ENCODE measurements around the gene CYB561D2. TPM values are rescaled to one million over a fixed set of nuclear protein-coding genes. Genes with fewer than 3 reads are reported as not detected.

CYB561D2 gene
- total RNA-seq, 3 donors from 2014 or later (not counting 1 experiment from before 2014, with no cell fraction given) = 39.6 to 54.0 (median 50.5) TPM

DNA sequence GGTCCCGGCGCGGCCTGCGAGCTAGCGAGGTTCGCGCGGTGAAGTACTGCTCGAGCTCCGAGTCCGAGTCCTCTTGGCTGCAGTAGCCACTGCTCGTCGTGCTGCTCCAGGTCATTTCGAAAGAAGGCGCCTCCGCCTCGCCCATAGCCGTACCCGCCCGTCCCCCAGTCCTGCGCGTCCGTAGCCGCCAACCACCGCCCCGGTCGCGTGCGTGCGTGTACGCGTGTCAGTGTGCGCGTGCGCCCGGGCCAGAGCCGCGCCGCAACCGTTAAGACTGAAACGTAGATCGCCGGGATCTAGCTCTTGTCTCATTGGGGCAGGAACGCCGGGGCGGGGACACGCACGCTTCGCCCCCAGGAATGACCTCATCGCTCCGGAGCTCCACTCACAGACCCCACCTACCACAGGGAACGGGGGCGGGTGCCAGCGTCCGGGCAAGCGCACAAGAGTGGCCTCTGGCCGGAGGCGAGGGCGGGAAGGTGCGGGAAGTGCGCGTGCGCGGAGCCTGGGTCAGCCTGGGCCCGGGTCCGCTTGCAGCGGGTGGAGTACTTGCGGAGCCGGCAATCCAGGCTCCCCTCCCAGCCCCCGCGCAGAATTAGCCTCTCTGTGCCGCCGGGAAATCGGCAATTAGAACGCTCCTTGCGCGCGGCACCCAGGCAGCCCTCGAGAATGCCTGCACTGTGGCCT is 13.3 kb upstream of the CYB561D2 start:
- Histone ChIP-seq H3K27me3 (ENCODE audit: control insufficient read depth, insufficient read depth, low read length) (no peaks in the 10 kb centered on the region), H3K27ac (ENCODE audit: low read length) (peak overlapping the region; percentile 93), H3K4me1 (ENCODE audit: control insufficient read depth, insufficient read depth, low read length) (peaks cover 76% of the 10 kb centered on the region), H3K36me3 (ENCODE audit: control insufficient read depth, insufficient read depth, low read length) (peaks cover 14% of the 10 kb centered on the region), H3K4me3 (ENCODE audit: low read length) (peak overlapping the region; percentile 80), H3K9me3 (ENCODE audit: control insufficient read depth, insufficient read depth, low read length) (no peaks in the 10 kb centered on the region)
- Mint-ChIP-seq H3K27me3 (ENCODE audit: low read depth in 2 of 2) (no peaks in the 10 kb centered on the region), H3K4me3 (peak overlapping the region; percentile 98), H3K4me1 (peaks cover 57 to 86% of the 10 kb centered on the region in 2 donors), H3K27ac (peak overlapping the region; percentile 93 to 96), H3K36me3 (peaks cover 13% of the 10 kb centered on the region), H3K9me3 (no peaks in the 10 kb centered on the region)
- DNase-seq (peak; percentile 85 to 97), ATAC-seq (peak; percentile 67 to 80 (median 70))
- under 1% methylated on average over 79 of the region's 79 CpGs for WGBS (ENCODE audit: insufficient coverage)
- intact Hi-C loops (cut with micrococcal nuclease) = loop anchor here (2.0 to 5.0 kb wide), 2 partner anchors 17 to 40 kb away; partner anchors contain the start of genes HYAL3 and NAA80
- TF ChIP-seq, protein P1, sequence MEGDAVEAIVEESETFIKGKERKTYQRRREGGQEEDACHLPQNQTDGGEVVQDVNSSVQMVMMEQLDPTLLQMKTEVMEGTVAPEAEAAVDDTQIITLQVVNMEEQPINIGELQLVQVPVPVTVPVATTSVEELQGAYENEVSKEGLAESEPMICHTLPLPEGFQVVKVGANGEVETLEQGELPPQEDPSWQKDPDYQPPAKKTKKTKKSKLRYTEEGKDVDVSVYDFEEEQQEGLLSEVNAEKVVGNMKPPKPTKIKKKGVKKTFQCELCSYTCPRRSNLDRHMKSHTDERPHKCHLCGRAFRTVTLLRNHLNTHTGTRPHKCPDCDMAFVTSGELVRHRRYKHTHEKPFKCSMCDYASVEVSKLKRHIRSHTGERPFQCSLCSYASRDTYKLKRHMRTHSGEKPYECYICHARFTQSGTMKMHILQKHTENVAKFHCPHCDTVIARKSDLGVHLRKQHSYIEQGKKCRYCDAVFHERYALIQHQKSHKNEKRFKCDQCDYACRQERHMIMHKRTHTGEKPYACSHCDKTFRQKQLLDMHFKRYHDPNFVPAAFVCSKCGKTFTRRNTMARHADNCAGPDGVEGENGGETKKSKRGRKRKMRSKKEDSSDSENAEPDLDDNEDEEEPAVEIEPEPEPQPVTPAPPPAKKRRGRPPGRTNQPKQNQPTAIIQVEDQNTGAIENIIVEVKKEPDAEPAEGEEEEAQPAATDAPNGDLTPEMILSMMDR (IDR thresholded peaks at IDR 0.05) = no peak

DNA sequence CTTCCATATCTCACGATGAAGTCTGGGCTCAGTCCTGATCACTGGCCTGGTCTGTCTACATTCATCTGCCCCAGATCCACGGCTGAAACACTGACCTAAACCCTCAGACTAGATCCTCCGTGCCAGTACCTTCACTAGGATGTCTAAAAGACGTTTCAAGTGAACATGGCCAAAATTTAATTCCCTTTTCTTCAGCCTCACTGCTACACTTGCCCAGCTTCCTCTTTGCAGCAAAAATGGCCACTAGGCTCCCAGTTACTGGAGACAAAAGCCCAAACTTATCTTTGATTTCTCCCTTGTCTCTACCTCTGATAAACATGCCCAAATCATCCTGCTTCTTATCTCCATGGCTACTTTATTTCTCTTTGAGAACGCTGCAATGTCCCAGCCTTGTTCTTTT is 11.7 kb upstream of the CYB561D2 start:
- Histone ChIP-seq H3K9me3 (ENCODE audit: control insufficient read depth, insufficient read depth, low read length) (no peaks in the 10 kb centered on the region), H3K36me3 (ENCODE audit: control insufficient read depth, insufficient read depth, low read length) (peaks cover 13% of the 10 kb centered on the region), H3K4me3 (ENCODE audit: low read length) (peak overlapping the region; percentile 80), H3K27ac (ENCODE audit: low read length) (peak overlapping the region; percentile 93), H3K4me1 (ENCODE audit: control insufficient read depth, insufficient read depth, low read length) (peaks cover 77% of the 10 kb centered on the region), H3K27me3 (ENCODE audit: control insufficient read depth, insufficient read depth, low read length) (no peaks in the 10 kb centered on the region)
- H3K4me3 Mint-ChIP-seq = peak overlapping the region; percentile 98
- ATAC-seq (no peak), DNase-seq (peak in 1 of 2 donors; percentile 36)
- peaks cover 54 to 90% of the 10 kb centered on the region in 2 donors for H3K4me1 Mint-ChIP-seq
- WGBS (ENCODE audit: insufficient coverage) = under 1% methylated on average over 5 of the region's 5 CpGs
- TF ChIP-seq, protein P1 (IDR thresholded peaks at IDR 0.05) = no peak
- intact Hi-C loops (cut with micrococcal nuclease) = loop anchor here (2.0 to 5.0 kb wide), 2 partner anchors 20 to 42 kb away; partner anchors contain the start of genes HYAL3, NAA80 and TMEM115
- peak overlapping the region; percentile 93 to 96 for H3K27ac Mint-ChIP-seq
- H3K9me3 Mint-ChIP-seq = no peaks in the 10 kb centered on the region
- H3K36me3 Mint-ChIP-seq = peaks cover 13% of the 10 kb centered on the region
- no peaks in the 10 kb centered on the region for H3K27me3 Mint-ChIP-seq (ENCODE audit: low read depth in 2 of 2)

DNA sequence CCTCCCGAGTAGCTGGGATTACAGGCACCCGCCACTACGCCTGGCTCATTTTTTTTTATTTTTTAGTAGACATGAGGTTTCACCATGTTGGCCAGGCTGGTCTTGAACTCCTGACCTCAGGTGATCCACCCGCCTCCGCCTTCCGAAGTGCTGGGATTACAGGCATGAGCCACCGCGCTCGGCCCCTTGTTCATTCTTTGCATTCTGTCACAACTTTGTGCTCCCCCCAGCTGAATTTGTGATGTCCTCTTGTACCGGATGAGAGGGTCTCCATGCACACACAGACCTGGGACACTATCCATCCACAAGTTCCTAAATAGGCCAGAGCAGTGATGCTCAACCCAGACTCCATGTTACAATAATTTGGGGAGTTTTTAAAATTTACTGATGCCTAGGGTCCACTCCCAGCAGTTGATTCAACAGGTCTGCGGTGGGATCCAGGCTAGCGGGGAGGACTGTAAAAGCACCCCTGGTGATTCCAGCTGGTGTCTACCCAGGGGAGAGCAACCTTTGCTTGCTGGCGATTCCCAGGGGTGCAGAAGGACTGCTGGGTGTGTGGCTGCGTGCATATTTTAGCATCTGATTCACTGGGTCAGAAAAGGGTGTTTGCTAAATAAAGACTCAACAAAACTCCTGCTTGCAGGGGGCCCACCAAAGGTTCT is 11.0 kb upstream of the CYB561D2 start:
- ATAC-seq (no peak), DNase-seq (no peak)
- TF ChIP-seq, protein P1 (IDR thresholded peaks at IDR 0.05) = no peak
- intact Hi-C loops (cut with micrococcal nuclease) = loop anchor here (2.0 to 5.0 kb wide), 2 partner anchors 19 to 42 kb away; partner anchors contain the start of genes HYAL3, NAA80 and TMEM115
- H3K4me1 ChIP-seq (ENCODE audit: control insufficient read depth, insufficient read depth, low read length) = peaks cover 71% of the 10 kb centered on the region
- H3K9me3 ChIP-seq (ENCODE audit: control insufficient read depth, insufficient read depth, low read length) = no peaks in the 10 kb centered on the region
- H3K4me3 ChIP-seq (ENCODE audit: low read length) = peak overlapping the region; percentile 80
- Mint-ChIP-seq H3K9me3 (no peaks in the 10 kb centered on the region), H3K27me3 (ENCODE audit: low read depth in 2 of 2) (no peaks in the 10 kb centered on the region), H3K27ac (peak overlapping the region; percentile 93 to 96), H3K36me3 (peaks cover 13% of the 10 kb centered on the region), H3K4me3 (peak overlapping the region; percentile 98), H3K4me1 (peaks cover 50 to 87% of the 10 kb centered on the region in 2 donors)
- peaks cover 11% of the 10 kb centered on the region for H3K36me3 ChIP-seq (ENCODE audit: control insufficient read depth, insufficient read depth, low read length)
- peak overlapping the region; percentile 93 for H3K27ac ChIP-seq (ENCODE audit: low read length)
- no peaks in the 10 kb centered on the region for H3K27me3 ChIP-seq (ENCODE audit: control insufficient read depth, insufficient read depth, low read length)
- WGBS (ENCODE audit: insufficient coverage) = 12% methylated on average over 14 of the region's 14 CpGs
